ENCODE data around the gene MAG. TPM values are rescaled to one million over a fixed set of nuclear protein-coding genes. Genes with fewer than 3 reads are reported as not detected.
A peak's percentile ranks its signal among the peaks of the same experiment; 100 is the strongest.

The MAG gene
- total RNA-seq, 1 donor from 2014 or later, result not detected

DNA sequence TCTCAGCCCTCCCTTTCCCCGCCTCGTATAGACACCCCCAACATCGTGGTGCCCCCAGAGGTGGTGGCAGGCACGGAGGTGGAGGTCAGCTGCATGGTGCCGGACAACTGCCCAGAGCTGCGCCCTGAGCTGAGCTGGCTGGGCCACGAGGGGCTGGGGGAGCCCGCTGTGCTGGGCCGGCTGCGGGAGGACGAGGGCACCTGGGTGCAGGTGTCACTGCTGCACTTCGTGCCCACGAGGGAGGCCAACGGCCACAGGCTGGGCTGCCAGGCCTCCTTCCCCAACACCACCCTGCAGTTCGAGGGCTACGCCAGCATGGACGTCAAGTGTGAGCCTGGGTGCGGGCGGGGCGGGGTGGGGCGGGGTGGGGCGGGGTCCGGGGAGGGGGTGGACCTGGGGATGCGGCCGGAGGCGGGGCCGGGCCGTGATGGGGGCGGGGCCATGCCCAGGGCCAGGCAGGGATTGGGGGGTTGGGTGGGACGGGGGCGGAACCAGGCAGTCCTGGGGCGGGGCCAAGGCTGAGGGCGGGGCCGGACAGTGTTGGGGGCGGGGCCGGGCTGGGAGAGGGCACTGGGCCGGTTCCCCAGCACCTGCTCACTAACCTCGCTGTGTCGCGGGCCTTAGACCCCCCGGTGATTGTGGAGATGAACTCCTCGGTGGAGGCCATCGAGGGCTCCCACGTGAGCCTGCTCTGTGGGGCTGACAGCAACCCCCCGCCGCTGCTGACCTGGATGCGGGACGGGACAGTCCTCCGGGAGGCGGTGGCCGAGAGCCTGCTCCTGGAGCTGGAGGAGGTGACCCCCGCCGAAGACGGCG is 7.8 kb downstream of the MAG start:
- Histone ChIP-seq H3K36me3 (no peaks in the 10 kb centered on the region), H3K9me3 (no peaks in the 10 kb centered on the region), H3K27me3 (no peaks in the 10 kb centered on the region), H3K4me1 (no peaks in the 10 kb centered on the region), H3K27ac (no peak overlapping the region), H3K4me3 (no peak overlapping the region)
- intact Hi-C loops (cut with DNase I), result no loop called here
- no peak for DNase-seq
- TF ChIP-seq, protein P1, sequence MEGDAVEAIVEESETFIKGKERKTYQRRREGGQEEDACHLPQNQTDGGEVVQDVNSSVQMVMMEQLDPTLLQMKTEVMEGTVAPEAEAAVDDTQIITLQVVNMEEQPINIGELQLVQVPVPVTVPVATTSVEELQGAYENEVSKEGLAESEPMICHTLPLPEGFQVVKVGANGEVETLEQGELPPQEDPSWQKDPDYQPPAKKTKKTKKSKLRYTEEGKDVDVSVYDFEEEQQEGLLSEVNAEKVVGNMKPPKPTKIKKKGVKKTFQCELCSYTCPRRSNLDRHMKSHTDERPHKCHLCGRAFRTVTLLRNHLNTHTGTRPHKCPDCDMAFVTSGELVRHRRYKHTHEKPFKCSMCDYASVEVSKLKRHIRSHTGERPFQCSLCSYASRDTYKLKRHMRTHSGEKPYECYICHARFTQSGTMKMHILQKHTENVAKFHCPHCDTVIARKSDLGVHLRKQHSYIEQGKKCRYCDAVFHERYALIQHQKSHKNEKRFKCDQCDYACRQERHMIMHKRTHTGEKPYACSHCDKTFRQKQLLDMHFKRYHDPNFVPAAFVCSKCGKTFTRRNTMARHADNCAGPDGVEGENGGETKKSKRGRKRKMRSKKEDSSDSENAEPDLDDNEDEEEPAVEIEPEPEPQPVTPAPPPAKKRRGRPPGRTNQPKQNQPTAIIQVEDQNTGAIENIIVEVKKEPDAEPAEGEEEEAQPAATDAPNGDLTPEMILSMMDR (IDR thresholded peaks at IDR 0.05), result no peak
- peak; percentile 63 for ATAC-seq

DNA sequence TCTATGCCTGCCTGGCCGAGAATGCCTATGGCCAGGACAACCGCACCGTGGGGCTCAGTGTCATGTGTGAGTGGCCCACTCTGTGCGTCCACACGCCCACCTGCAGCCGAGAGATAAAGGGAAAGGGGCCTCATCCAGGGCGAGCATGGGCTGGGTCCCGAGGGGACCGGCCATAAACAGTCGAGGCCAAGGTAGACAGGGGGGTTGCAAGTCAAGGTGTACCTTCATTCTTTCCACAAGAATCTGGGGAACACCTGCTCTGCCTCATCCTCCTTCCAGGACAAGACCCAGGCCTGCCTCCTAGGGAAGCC is 8.3 kb downstream of the MAG start:
- Histone ChIP-seq H3K27me3 (no peaks in the 10 kb centered on the region), H3K4me1 (no peaks in the 10 kb centered on the region), H3K27ac (no peak overlapping the region), H3K4me3 (no peak overlapping the region), H3K36me3 (no peaks in the 10 kb centered on the region), H3K9me3 (no peaks in the 10 kb centered on the region)
- TF ChIP-seq, protein P1 (IDR thresholded peaks at IDR 0.05), result no peak
- intact Hi-C loops (cut with DNase I), result no loop called here
- DNase-seq (no peak), ATAC-seq (no peak)

DNA sequence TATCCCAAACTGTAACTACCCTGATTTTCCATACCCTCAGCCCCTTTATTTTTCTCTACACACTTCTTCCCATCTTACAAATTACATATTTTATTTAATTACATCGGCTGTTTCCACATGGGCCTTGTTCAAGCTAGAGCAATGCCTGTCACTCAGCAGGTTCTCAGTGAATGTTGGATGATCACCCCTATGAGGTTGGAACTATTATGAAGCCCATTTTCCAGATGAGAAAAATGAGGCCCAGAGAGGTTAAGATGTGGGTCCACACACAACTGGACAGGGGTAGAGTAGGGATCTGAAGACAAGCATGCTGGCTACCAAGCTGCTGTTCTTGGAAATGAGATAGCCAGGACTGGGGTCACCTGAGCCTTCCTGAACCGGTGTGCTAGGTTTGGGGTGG is 10.0 kb downstream of the MAG start:
- TF ChIP-seq, protein P1 (IDR thresholded peaks at IDR 0.05), result no peak
- no peak for ATAC-seq
- Histone ChIP-seq H3K36me3 (no peaks in the 10 kb centered on the region), H3K9me3 (no peaks in the 10 kb centered on the region), H3K4me3 (no peak overlapping the region), H3K4me1 (no peaks in the 10 kb centered on the region), H3K27ac (no peak overlapping the region), H3K27me3 (no peaks in the 10 kb centered on the region)
- intact Hi-C loops (cut with DNase I), result no loop called here
- DNase-seq, result no peak

DNA sequence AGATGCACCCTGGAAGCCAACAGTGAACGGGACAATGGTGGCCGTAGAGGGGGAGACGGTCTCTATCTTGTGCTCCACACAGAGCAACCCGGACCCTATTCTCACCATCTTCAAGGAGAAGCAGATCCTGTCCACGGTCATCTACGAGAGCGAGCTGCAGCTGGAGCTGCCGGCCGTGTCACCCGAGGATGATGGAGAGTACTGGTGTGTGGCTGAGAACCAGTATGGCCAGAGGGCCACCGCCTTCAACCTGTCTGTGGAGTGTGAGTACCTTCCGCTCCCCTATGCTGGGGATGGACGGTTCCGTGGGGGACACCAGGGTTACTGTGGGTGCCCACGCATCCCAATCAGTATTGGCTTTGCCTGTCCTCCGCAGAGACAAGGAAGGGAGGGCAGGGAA is 10.5 kb downstream of the MAG start:
- DNase-seq, result no peak
- Histone ChIP-seq H3K9me3 (no peaks in the 10 kb centered on the region), H3K27me3 (no peaks in the 10 kb centered on the region), H3K4me1 (no peaks in the 10 kb centered on the region), H3K36me3 (no peaks in the 10 kb centered on the region), H3K4me3 (no peak overlapping the region), H3K27ac (no peak overlapping the region)
- TF ChIP-seq, protein P1 (IDR thresholded peaks at IDR 0.05), result no peak
- ATAC-seq, result no peak
- intact Hi-C loops (cut with DNase I), result no loop called here

DNA sequence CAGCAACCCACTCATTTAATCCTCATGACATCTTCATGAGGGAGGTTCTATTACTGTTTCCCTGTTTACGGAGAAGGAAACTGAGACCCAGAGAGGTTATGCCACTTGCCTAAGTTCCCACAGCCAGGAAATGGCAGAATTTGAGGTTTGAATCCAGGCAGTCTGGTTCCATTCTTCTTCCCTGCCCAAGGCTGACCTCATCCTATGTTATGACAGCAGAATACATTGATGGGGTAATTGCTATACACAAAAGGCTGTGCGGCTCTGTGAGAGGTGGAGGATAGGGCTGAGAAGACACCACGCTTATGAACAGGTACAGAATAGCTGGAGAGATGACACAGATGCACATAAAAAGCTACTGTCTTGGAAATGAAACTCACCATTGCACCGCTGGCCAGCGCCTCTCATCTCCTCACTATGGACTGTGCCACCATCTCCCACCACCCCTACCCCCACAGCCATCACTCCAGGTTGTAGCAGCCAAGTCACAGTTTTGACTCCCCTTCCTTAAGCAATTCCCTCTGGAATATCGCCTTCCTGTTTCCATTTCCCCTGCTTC is 11.5 kb downstream of the MAG start:
- Histone ChIP-seq H3K36me3 (no peaks in the 10 kb centered on the region), H3K4me3 (no peak overlapping the region), H3K27me3 (no peaks in the 10 kb centered on the region), H3K4me1 (no peaks in the 10 kb centered on the region), H3K27ac (no peak overlapping the region), H3K9me3 (no peaks in the 10 kb centered on the region)
- intact Hi-C loops (cut with DNase I), result no loop called here
- DNase-seq, result no peak
- TF ChIP-seq, protein P1 (IDR thresholded peaks at IDR 0.05), result no peak
- no peak for ATAC-seq

Measured in upper lobe of right lung (tissue), 1 donor.